HG03575 (cell line): ENCODE results near the gene PNMA3.
"Not testable (repeated sequence)": the region's sequence is repeated elsewhere in the genome, so short reads cannot be mapped to it uniquely, and the experiment has no call there.

ENCODE experiments used
- ATAC-seq: cut with Tn5 transposase; IDR thresholded peaks from one replicate; pipeline ENCODE4 v1.9.1; 2021; ENCODE audit not compliant: unreplicated experiment, insufficient number of reproducible peaks, low FRiP score; ENCODE audit errors: extremely low read depth

PNMA3 gene

DNA sequence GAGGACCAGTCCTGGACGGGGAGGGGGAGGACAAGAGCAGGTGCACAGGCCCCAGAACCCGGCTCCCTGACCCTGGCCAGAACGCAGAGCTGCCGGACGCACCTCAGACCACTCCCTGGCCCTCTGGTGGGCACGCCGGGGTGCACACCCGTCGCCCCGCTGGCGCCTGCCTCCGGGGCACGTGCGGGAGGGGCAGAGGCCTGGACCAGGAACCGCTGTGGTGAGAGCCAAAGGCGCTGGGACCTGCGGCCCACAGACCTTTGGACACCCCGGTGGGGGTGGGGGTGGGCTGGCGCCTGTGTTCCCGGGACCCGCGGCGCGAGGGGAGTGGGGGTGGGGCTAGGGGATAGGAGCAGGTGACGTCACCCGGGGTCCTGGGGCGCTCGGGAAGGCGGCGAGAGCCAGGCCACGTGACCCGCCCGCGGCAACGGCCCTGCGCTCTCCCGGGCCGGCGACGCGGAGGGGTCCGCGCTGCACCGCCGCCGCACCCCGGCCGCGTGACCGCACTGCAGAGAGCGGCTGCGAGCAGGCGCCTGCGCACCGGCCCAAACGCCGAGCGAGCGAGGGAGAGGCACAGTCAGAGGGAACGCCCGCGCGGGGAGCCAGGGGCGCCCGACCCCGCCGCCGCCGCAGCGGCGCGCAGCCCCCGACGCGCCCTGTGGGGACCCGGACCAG is 15.8 kb downstream of the PNMA3 start, which contains the start of gene PNMA6A:
PNMA6A (plus strand) TSS at position 546 of the 675 bp plus-strand sequence. CDS start 609 bp downstream, outside the sequence.
- not testable (repeated sequence) for ATAC-seq

DNA sequence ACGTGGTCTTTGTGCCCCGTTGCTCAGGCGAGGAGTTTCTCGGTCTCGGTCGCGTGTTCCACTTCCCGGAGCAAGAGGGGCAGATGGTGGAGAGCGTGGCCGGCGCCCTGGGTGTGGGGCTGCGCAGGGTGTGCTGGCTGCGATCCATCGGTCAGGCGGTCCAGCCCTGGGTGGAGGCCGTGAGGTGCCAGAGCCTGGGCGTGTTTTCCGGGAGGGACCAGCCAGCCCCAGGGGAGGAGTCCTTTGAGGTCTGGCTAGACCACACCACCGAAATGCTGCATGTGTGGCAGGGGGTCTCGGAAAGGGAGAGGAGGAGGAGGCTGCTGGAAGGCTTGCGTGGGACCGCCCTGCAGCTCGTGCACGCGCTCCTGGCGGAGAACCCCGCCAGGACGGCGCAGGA is 17.1 kb downstream of the PNMA3 start:
- not testable (repeated sequence) for ATAC-seq

DNA sequence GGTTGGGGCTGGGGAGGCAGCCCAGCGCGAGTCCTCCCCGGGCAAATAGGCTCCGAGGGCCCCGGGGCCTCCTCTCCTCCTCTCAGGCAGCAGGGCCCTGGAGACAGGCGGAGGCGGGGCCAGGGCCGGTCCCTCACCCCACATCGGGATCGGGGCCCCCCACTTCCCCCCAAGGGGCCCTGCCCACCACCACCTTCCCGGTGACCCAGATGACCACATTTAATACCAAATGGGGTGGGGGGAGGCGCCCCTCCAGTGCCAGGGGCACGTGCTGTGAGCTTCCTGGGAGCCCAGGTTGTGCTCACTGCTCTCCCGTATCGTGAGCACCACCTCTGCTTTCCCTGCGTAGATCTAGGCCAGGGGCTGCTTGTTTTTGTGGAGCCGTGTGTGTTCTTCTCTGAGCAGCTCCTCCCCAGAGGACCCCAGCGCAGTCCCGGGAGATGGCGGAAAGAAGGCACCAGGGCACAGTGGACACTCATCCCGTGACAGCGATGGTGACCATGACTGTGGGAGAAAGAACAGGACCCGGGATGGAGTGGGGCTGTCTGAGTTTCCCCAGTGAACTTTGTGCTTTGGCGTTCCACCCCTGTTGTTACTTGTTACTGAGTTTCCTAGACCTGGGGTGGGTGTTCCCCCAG is 18.1 kb downstream of the PNMA3 start:
- no peak for ATAC-seq

DNA sequence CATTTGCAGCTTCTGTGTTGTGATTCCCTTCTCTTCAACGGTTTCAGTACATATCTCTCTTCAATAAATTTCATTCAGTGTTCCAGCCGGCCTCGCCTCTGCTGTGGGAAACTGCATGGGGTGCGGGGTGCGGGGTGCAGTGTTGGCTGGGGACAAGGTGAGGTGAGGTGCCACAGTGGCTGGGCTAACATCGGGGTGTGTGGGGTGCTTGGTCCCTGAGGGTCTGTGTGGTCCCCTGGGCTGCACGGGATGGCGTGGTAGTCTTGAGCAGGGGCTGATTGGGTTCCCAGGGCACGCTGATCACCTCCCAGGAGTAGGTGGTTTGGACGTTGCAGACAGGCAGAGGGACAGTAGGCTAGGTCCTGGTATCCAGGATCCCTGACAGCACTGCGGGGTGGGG is 18.7 kb downstream of the PNMA3 start:
- no peak for ATAC-seq

DNA sequence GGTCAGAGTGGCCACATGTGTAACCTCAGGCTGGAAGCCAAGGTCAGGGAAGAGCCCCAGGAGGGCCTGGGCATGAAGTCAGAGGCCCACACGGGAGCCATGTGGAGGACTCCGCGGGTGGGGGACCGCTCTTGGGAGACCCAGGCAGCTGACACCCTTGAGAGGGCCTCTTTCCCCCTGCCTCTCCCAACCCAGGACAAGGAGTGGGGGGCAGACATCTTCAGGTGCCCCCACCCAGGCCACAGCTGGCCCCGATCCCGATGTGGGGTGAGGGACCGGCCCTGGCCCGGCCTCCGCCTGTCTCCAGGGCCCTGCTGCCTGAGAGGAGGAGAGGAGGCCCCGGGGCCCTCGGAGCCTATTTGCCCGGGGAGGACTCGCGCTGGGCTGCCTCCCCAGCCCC is 19.1 kb downstream of the PNMA3 start:
- no peak for ATAC-seq

DNA sequence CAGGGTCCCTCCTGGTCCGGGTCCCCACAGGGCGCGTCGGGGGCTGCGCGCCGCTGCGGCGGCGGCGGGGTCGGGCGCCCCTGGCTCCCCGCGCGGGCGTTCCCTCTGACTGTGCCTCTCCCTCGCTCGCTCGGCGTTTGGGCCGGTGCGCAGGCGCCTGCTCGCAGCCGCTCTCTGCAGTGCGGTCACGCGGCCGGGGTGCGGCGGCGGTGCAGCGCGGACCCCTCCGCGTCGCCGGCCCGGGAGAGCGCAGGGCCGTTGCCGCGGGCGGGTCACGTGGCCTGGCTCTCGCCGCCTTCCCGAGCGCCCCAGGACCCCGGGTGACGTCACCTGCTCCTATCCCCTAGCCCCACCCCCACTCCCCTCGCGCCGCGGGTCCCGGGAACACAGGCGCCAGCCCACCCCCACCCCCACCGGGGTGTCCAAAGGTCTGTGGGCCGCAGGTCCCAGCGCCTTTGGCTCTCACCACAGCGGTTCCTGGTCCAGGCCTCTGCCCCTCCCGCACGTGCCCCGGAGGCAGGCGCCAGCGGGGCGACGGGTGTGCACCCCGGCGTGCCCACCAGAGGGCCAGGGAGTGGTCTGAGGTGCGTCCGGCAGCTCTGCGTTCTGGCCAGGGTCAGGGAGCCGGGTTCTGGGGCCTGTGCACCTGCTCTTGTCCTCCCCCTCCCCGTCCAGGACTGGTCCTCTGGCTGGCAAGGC is 21.3 kb downstream of the PNMA3 start:
- ATAC-seq: not testable (repeated sequence)

DNA sequence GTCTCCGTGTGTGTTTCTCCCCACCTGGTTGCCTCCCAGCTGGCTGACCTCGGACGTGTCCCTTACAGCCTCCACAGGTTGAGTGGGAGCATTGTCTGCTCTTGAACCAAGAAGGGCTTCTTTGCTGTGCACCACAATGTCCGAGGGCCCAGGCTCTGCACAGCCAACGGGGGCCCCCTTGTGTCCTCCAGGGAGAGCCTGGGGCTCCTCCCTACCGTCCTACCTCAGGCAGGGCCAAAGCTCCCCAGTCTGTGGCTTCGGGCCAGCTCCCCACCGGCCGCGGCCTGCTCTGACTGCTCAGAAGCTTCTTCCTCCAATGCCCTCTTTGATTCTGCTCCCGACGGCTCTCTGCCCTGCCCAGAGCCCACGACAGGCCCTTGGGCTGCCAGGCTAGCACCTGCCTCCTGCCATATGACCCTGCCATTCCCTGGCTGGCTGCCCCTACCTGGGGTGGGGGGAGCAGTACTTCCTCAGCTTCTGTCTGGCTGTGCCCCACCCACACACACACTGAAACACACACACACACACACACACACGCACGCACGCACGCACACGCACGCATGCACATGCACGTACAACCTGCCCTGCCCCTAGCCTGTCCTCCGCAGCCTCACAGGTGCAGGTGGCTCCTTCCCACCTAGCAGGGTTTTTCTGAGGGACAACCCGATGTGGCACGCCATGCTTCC is 27.1 kb downstream of the PNMA3 start:
- ATAC-seq: not testable (repeated sequence)

DNA sequence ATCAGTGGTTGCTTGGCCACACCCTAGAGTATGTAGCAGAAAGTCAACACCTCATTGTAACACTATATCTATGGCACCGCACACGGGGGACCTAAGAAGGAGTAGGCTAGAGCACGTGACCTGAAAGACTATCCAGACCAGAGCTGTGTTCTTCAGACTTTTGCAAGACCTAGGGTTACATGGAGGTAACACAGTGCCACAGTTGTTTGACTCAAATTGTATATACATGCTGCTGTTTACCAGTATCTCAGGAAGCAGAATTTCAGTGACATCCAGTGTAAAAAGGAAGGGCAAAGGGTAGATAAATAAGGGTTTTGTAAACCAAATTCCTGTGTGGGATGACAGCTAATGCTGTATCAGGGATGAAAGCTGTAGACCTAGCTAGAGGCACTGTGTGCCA is 46.1 kb downstream of the PNMA3 start:
- ATAC-seq: no peak

DNA sequence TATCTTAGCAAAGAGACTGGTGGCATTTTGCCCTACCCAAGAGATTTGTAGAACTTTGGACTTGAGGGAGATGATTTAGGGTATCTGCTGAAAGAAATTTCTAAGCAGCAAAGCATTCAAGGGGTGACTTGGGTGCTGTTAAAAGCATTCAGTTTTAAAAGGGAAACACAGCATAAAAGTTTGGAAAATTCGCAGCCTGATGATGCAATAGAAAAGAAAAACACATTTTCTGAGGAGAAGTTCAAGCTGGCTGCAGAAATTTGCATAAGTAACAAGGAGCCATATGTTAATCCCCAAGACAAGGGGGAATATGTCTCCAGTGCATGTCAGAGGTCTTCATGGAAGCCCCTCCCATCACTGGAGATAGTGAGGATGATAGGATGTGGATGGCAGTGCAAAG is 48.7 kb downstream of the PNMA3 start:
- not testable (repeated sequence) for ATAC-seq

DNA sequence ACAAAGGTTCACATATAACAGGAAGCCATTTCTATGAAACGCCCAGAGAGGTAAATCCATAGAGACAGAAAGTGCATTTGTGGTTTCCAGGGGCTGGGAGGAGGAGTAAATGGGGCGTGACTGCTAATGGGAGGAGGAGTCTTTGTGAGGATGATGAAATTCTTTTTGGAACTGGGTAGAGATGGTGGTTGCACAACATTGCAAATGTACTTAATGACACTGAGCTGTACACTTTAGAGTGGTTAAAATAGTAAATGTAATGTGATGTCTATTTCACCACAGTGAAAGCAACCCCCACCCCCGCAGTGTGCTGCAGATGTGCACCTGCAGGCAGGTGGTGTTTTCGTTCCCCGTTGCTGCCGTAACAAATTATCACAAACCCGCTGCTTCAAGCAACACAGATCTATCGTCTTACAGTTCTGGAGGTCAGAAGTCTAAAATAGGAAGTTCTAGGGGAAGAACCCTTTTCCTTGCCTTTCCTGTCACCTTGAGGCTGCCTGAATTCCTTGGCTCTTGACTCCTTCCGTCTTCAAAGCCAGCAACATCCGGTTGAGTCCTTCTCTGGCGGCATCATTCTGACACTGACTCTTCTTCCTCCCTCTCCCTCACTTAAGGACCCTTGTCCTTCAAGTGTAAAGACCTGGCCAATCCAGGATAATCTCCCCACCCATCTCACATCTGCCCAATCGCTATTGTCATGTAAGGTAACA is 50.0 kb downstream of the PNMA3 start:
- not testable (repeated sequence) for ATAC-seq
